HepG2 (cell line): ENCODE results near the gene ADGRE2. TPM values are rescaled to one million over a fixed set of nuclear protein-coding genes. Genes with fewer than 3 reads are reported as not detected.

Experiments used
- ATAC-seq: fragments of 200-7000 bp; cut with Tn5 transposase; 3 replicates; pipeline ENCODE4 v1.9.1; 2020; ENCODE audit warnings: mild to moderate bottlenecking, moderate library complexity
- BruUV-seq: library from RNA; stranded (reverse); fragments of 400-500 nt; replicated peaks from 2 replicates; lab custom pipeline; 2021; lab: Mats Ljungman, UMichigan
- CTCF ChIA-PET: fragments of 300-600 bp; formaldehyde crosslinking; extraction: SDS; loops from one replicate; lab custom pipeline; 2021; ENCODE audit warnings: low total read pairs, inconsistent platforms, low intra/inter-chr PET ratio; lab: Yijun Ruan, JAX
- POLR2A ChIA-PET: fragments of 350-600 bp; sonication (Branson Sonifier 250); formaldehyde crosslinking; loops from one replicate; lab custom pipeline; 2020; ENCODE audit warnings: antibody characterized with exemption, inconsistent platforms; lab: Yijun Ruan, JAX
- DNase-seq: peaks from one replicate; pipeline ENCODE4 v3.0.0-alpha.2; 2015; ENCODE audit warnings: low spot score
- FAIRE-seq: peaks from 3 replicates; lab custom pipeline; 2011; peaks lifted over from hg19 to GRCh38; lab: Jason Lieb, UNC
- H2AFZ ChIP-seq: one replicate; pipeline ENCODE4 v1.6.1; 2011; ENCODE audit warnings: low read length, inconsistent platforms
- H3K27ac ChIP-seq: fragments of 300-600 bp; 3 replicates; pipeline ENCODE4 v1.8.0; 2011; ENCODE audit warnings: mixed run types, mild to moderate bottlenecking, mixed read lengths, low read length, inconsistent platforms; ENCODE audit not compliant: insufficient read depth; ENCODE audit errors: extremely low read length
- H3K27me3 ChIP-seq, 2 experiments: fragments of 200-600 bp in 1 of 2; 2 replicates in 1 of 2; 3 replicates in 1 of 2; pipeline versions ENCODE4 v1.6.0 to v1.8.0; 2011; ENCODE audit warnings: low read length in 2 of 2, mild to moderate bottlenecking in 2 of 2, moderate library complexity in 2 of 2, inconsistent platforms in 1 of 2; ENCODE audit not compliant: insufficient read depth in 2 of 2, control insufficient read depth in 1 of 2
- H3K36me3 ChIP-seq, 2 experiments: fragments of 200-600 bp in 1 of 2; replicated peaks in 1 of 2; 2 replicates in 1 of 2; 3 replicates in 1 of 2; pipeline versions ENCODE4 v1.5.1 to v1.8.0; 2011; ENCODE audit warnings: low read length in 2 of 2, inconsistent platforms in 1 of 2; ENCODE audit not compliant: insufficient read depth in 2 of 2, control insufficient read depth in 1 of 2
- H3K4me1 ChIP-seq: 2 replicates; pipeline ENCODE4 v1.5.1; 2012; ENCODE audit warnings: low read length, inconsistent platforms; ENCODE audit not compliant: insufficient read depth
- H3K4me2 ChIP-seq: 2 replicates; pipeline ENCODE4 v1.6.0; 2011; ENCODE audit warnings: low read depth, low read length, inconsistent platforms
- H3K4me3 ChIP-seq, 3 experiments: fragments of 200-600 bp in 1 of 3; sonication (generic), shearing (Covaris generic) in 1 of 3; replicated peaks in 1 of 3; 2 replicates each; pipeline ENCODE4 v1.5.1; 2011 to 2016; ENCODE audit warnings: low read length in 3 of 3, inconsistent platforms in 2 of 3, low read depth in 2 of 3, mild to moderate bottlenecking in 2 of 3, control low read depth in 1 of 3, mixed read lengths in 1 of 3; ENCODE audit not compliant: insufficient read depth in 1 of 3
- H3K79me2 ChIP-seq: one replicate; pipeline ENCODE4 v1.6.1; 2011; ENCODE audit warnings: low read length, inconsistent platforms; ENCODE audit not compliant: insufficient read depth
- H3K9ac ChIP-seq: 2 replicates; pipeline ENCODE4 v1.6.0; 2011; ENCODE audit warnings: mild to moderate bottlenecking, low read depth, low read length, inconsistent platforms; ENCODE audit not compliant: insufficient read depth
- H3K9me3 ChIP-seq: 2 replicates; pipeline ENCODE4 v1.5.1; 2012; ENCODE audit warnings: mild to moderate bottlenecking, low read length
- H4K20me1 ChIP-seq: 2 replicates; pipeline ENCODE4 v1.6.0; 2011; ENCODE audit warnings: inconsistent platforms, mild to moderate bottlenecking, low read length, moderate library complexity; ENCODE audit not compliant: insufficient read depth
- GMEB2 ChIP-seq: IDR thresholded peaks from 2 replicates; pipeline ENCODE4 v1.6.1; 2016; ENCODE audit warnings: missing biosample characterization, missing genetic modification reagents, low read depth
- MAFF ChIP-seq: IDR thresholded peaks from 2 replicates; pipeline ENCODE4 v1.6.1; 2011; ENCODE audit warnings: low read depth, low read length, improper control_type of control experiment
- MXD4 ChIP-seq: IDR thresholded peaks from 2 replicates; pipeline ENCODE4 v1.6.1; 2016; ENCODE audit warnings: mild to moderate bottlenecking, missing biosample characterization, missing genetic modification reagents
- NFAT5 ChIP-seq: sonication (generic); formaldehyde crosslinking; IDR thresholded peaks from 2 replicates; pipeline ENCODE4 v1.4.0; 2020; ENCODE audit warnings: missing genetic modification reagents
- ZFP41 ChIP-seq: sonication (generic); formaldehyde crosslinking; IDR thresholded peaks from 2 replicates; pipeline ENCODE4 v1.4.0; 2020; ENCODE audit warnings: mild to moderate bottlenecking, missing genetic modification reagents, borderline replicate concordance
- ZNF616 ChIP-seq: sonication (generic); formaldehyde crosslinking; IDR thresholded peaks from 2 replicates; pipeline ENCODE4 v1.5.0; 2020; ENCODE audit warnings: low read depth, mild to moderate bottlenecking, missing genetic modification reagents
- ZNF850 ChIP-seq: sonication (generic); formaldehyde crosslinking; conservative IDR thresholded peaks from 2 replicates; pipeline ENCODE4 v1.9.0; 2021; ENCODE audit warnings: mild to moderate bottlenecking, missing genetic modification reagents
- WGBS: methylation state at CpG from one replicate; pipeline ENCODE4 v1.1.6; 2017; ENCODE audit warnings: low lambda C conversion rate; 5-methylcytosine and 5-hydroxymethylcytosine counted together
- in situ Hi-C: cut with HindIII; loops from 2 replicates; pipeline ENCODE4 v1.10.0; 2017; ENCODE audit warnings: low pct_unique_long_range_greater_than_20kb; ENCODE audit not compliant: extremely low pct_ligation_motif_present
- intact Hi-C: fragments of 100-400 bp; cut with micrococcal nuclease; formaldehyde crosslinking; loops from one replicate; pipeline ENCODE4 v1.10.0; 2022; ENCODE audit not compliant: unreplicated experiment
- polyA plus RNA-seq, 8 experiments: library from polyadenylated mRNA; depleted of rRNA in 3 of 8; stranded (reverse) in 7 of 8; unstranded in 1 of 8; fragments of >200 nt; fragmentation: Illumina TruSeq in 4 of 8; extraction: Trizol in 4 of 8; gene quantifications; 2 replicates each; pipeline versions ENCODE4 v1.2.1 to v1.2.3, GENCODE V29; 2011 to 2016; ENCODE audit warnings: low read depth in 4 of 8, missing spikeins in 1 of 8, mixed read lengths in 1 of 8; ENCODE audit not compliant: insufficient read depth in 1 of 8
- total RNA-seq, 5 experiments: library from RNA; depleted of rRNA; stranded (reverse); fragments of >200 nt; fragmentation: Illumina TruSeq; extraction: Trizol; gene quantifications; 2 replicates each; pipeline ENCODE4 v1.2.3, GENCODE V29; 2016; ENCODE audit warnings: low read depth in 1 of 5

ADGRE2 gene
- total and polyA plus RNA-seq, 2 of the 13 experiments (the other 11 are each of a cell fraction or from before 2014, with no cell fraction given): 0.04 TPM; not detected in 1

- FAIRE-seq (no peak), DNase-seq (no peak), ATAC-seq (no peak)
- 97% methylated on average over 4 of the region's 6 CpGs for WGBS
- Histone ChIP-seq H3K4me2 (no peak overlapping the region), H3K79me2 (no peaks in the 10 kb centered on the region), H3K36me3 (peaks cover 11 to 42% of the 10 kb centered on the region in 2 experiments; a peak in 4 of 5 replicates), H3K9ac (no peak overlapping the region), H3K4me1 (no peaks in the 10 kb centered on the region), H3K27me3 (no peaks in the 10 kb centered on the region), H3K4me3 (no peak overlapping the region), H3K27ac (no peak overlapping the region), H2AFZ (no peak overlapping the region), H4K20me1 (no peaks in the 10 kb centered on the region), H3K9me3 (no peaks in the 10 kb centered on the region)
- TF ChIP-seq ZNF616 (CRISPR knock-in tag): no peak
- no peak for TF ChIP-seq ZNF850 (CRISPR knock-in tag)
- no peak for TF ChIP-seq NFAT5
- no peak for TF ChIP-seq ZFP41
- TF ChIP-seq MAFF: no peak
- TF ChIP-seq GMEB2 (CRISPR knock-in tag): no peak
- no peak for TF ChIP-seq MXD4 (CRISPR knock-in tag)
- POLR2A ChIA-PET: no interaction called here
- in situ Hi-C loops (no loop called here), intact Hi-C loops (no loop called here)
- CTCF ChIA-PET: no interaction called here
- BruUV-seq: no TSS peak
Observed at GRCh38 chr19:14703833-14704232, 74.5 kb downstream of the ADGRE2 start.
